H7 (cell line): ENCODE measurements around the gene SYTL2. TPM values are rescaled to one million over a fixed set of nuclear protein-coding genes. Genes with fewer than 3 reads are reported as not detected.

Source experiments
- DNase-seq: peaks from one replicate; pipeline ENCODE4 v3.0.0; 2012
- H3K27me3 ChIP-seq: 2 replicates; pipeline ENCODE4 v1.6.0; 2011; ENCODE audit warnings: mild to moderate bottlenecking, low read length; ENCODE audit not compliant: control insufficient read depth, insufficient read depth
- H3K36me3 ChIP-seq: replicated peaks from 2 replicates; pipeline ENCODE4 v1.5.1; 2011; ENCODE audit warnings: low read length; ENCODE audit not compliant: control insufficient read depth, insufficient read depth
- H3K4me3 ChIP-seq: 2 replicates; pipeline ENCODE4 v1.5.1; 2011; ENCODE audit warnings: low read depth, mild to moderate bottlenecking, control low read depth, low read length, moderate library complexity; ENCODE audit not compliant: insufficient read depth
- total RNA-seq: library from RNA; depleted of rRNA; stranded (reverse); fragments of >200 nt; shearing (Covaris generic); gene quantifications from 2 replicates; pipeline ENCODE4 v1.2.3, GENCODE V29; 2014

SYTL2 gene
- total RNA-seq, 1 experiment from 2014 or later, result 1.4 TPM

DNA sequence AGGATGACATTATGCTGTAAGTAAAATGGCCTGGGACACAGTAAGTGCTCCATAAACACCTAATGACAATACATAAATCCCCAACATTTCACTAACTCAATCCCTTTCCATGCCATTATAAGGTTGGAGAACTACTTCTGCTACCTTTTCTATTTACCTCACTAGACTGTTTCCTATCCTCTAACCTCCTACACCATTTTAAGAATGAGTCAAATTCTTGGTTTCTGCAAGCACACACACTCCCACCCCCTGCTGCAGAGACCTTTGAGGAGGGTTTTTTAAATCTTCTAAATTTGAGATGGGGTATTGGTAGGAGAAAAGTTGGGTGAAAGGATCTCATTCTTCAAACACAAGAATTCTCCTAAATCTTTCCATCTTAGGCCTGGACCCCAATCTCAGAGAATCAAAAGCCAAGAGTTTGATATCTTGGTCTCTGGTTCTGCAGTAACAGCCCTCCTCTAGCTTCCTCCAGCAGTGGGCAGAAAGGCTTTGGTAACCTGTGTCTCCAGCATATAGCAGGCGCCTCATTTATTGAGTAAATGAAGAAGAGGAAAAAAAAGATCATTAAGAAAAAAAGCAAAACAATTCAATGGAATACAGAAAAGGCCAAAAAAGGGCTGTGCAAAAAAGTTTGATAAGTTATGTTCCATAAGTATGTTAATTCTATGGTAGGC lies 42.3 kb downstream of the SYTL2 start:
- no peak for DNase-seq
- Histone ChIP-seq H3K4me3 (no peak overlapping the region), H3K27me3 (no peaks in the 10 kb centered on the region), H3K36me3 (no peaks in the 10 kb centered on the region)

DNA sequence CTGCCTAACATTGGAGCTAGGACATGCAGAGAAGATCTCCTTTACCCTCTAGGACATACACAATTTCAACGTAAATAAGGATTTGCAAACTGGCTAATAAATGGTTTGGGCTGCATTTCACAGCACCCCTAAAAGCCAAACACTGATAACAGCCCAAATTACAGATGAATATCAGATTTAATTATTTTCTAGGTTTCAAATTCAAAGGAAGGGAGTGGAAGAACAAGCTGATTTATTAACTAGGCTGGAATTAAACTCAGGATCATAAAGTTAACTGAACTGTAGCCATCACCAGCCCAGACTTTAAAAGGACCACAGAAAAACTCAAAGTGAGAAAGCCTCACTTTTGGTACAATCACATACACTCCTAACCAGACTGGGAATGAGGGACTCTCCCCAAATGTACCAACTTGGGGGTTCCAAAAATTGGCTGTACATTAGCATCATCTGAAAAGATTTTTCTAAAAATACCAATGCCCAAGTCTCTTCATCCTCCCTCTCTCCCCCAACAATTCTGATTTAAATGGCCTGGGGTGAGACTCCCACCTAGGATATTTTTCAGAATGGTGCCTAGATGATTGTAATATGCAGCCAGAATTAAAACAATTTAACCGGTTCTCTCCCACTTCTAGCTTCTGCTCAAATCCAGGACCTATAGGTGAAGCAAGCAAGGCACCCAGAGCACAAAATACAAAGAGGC lies 43.5 kb downstream of the SYTL2 start:
- Histone ChIP-seq H3K36me3 (no peaks in the 10 kb centered on the region), H3K4me3 (no peak overlapping the region), H3K27me3 (no peaks in the 10 kb centered on the region)
- DNase-seq, result no peak

DNA sequence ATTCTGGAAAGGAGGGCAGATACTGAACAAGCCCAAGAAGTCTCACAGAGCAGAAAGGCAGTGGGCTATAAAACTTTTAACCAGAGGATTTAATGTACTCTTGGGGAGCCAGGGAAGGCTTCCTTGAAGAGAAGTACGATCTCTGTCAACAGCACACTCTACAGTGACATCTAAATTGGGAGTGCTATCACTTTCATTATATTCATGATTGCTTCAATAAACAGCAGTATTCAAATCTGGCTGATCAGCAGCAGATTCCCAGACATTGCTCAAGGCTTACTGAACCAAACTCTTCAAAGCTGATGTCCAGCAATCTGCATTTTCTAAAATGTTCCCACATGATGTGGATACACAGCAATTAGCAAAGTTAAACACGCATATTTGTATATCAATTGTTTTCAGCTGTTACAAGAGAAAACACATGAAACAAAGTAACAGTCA lies 44.2 kb downstream of the SYTL2 start:
- Histone ChIP-seq H3K36me3 (no peaks in the 10 kb centered on the region), H3K27me3 (no peaks in the 10 kb centered on the region; the same call in 1 of the 2 replicates), H3K4me3 (no peak overlapping the region)
- DNase-seq, result no peak

DNA sequence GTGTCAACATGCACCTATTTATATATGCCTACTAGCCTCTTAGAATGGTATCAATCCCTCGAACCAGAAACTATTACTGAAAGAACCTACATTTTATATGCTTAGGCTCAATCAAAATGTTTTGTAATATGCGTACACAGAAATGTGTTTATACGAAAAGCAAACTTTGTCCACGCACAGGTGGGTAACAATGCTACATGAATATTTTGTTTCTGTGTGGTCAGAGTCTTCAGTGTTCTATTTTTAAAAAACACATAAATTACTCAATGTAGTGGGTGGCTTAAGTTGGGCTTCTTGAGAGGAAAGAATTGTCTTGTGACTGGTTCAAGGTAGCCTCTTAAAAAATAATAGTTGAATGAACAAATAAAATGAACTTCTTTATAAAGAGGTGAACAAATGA lies 46.1 kb downstream of the SYTL2 start:
- H3K27me3 ChIP-seq, result no peaks in the 10 kb centered on the region; the same call in 1 of the 2 replicates
- no peak overlapping the region for H3K4me3 ChIP-seq
- DNase-seq, result no peak
- H3K36me3 ChIP-seq, result no peaks in the 10 kb centered on the region

DNA sequence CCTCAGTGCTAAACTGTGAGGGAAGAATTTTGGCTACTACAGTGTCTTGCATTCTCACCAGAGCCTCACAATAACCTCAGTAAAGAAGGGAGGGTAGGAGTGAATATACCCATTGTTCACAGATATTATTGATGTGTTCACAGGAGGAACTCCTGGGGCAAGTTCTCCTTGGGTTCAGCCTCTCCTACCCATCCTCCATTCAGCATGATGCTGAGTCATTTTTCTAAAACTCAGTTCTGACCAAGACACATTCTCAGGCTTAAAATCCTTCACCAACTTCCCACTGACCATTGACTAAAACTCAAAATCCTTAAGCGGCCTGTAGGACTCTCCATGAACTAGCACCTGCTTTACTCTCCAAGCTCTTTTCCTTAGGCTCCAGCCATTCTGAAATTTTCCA lies 48.7 kb downstream of the SYTL2 start:
- no peaks in the 10 kb centered on the region; the same call in 1 of the 2 replicates for H3K27me3 ChIP-seq
- H3K36me3 ChIP-seq, result no peaks in the 10 kb centered on the region
- H3K4me3 ChIP-seq, result no peak overlapping the region
- DNase-seq, result no peak

DNA sequence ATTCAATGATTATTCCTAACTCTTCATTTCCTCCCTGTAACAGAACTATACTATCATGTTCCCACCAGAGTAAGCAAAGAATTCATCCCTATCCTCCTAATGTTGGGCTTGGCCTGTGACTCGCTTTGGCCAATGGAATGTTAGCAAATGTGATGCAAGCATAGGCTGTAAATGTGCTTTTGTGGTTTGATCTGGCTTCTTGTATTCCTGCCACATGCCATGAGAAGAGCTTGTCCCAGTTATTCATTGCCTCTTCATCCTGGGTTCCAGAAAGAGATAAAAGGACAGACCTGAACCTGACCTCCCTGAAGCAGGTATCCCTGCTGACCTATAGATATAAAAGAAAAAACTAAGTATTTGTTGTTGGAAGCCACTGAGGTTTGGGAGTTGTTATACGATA lies 51.0 kb downstream of the SYTL2 start:
- Histone ChIP-seq H3K36me3 (no peaks in the 10 kb centered on the region), H3K4me3 (no peak overlapping the region), H3K27me3 (no peaks in the 10 kb centered on the region; the same call in 1 of the 2 replicates)
- no peak for DNase-seq

DNA sequence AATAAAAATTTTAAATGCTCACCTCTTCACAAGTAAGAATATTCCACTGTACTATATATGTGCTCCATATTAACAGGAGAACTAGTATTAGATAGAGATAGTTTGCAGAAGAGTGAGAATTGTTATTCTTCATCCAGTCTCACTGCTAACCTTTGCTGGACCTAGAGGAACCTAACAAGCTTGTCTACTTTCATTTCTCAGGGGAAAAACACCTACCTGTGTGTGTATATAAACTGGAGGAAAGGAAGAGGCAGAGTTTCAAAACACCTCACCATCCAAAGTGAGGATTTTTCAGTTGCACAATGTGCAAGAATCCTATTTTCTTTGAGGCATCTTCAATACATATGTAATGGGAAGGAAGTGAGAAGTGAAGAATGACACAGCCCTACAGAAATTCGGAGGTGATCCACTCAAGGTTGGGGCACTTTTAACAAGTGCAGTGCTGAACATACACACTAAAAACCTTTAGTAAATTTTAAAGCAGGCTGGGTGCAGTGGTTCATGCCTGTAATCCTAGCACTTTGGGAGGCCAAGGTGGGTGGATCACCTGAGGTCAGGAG lies 52.4 kb downstream of the SYTL2 start:
- H3K4me3 ChIP-seq, result no peak overlapping the region

DNA sequence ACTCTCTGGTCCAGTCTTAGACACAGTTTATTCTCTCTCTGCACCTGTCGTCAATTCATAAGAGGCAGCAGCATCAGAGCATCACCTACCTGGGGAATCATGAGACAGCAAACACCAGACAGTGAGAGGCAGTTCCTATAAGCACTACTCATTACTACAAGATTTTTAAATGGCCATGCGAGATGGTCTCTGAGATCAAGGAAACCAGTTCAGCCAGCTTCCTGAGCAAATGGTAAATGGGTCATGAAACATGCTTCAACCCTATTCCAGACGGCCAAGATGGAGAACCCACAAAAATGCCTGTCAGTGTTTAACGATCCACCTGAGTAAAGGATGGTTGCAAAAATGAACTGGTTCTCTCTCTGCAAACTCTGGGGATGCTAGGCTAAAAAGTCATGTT lies 52.9 kb downstream of the SYTL2 start:
- no peak overlapping the region for H3K4me3 ChIP-seq
- no peaks in the 10 kb centered on the region; the same call in 1 of the 2 replicates for H3K27me3 ChIP-seq
- no peak for DNase-seq
- H3K36me3 ChIP-seq, result no peaks in the 10 kb centered on the region

More for the DNA sequence above, 52.4 kb downstream of the SYTL2 start:
- Histone ChIP-seq H3K36me3 (no peaks in the 10 kb centered on the region), H3K27me3 (no peaks in the 10 kb centered on the region; the same call in 1 of the 2 replicates)
- DNase-seq, result no peak

DNA sequence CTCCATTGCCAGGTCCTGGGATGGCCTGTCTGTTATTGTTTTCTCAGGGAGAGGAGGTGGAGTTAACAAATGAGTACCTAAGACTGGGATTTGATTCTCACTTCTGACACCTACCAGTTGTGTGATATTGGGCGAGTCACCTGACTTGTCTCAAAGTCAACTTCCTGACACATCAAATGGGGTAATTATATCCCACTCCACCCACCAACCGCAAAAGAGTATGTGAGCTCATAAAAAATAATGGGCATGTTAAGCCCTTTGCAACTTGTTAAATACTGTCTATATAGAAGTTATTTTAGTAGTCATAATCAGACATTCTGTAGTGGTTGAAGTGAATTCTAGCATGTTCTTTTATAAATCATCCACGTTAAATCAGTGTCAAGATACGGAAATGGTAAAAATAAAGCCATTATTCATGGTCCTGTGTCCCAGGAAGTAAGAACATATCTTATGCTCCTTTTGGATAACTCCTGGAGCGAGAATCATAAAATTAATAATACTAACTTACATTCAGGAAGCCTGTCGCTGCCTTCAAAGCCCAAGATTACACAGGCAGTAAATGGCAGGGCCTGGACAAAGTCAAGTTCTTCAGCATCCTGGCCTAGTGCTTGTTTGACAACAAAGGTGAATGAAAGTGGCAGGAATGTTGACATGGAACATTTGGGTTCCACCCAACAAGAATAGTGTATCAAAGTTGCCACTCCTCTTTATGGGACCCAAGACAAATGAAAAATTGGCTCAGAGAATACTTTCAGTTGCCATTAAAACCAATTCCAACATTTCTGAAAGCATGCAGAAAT lies 54.3 kb downstream of the SYTL2 start:
- Histone ChIP-seq H3K36me3 (no peaks in the 10 kb centered on the region), H3K4me3 (no peak overlapping the region), H3K27me3 (no peaks in the 10 kb centered on the region; the same call in 1 of the 2 replicates)
- no peak for DNase-seq

DNA sequence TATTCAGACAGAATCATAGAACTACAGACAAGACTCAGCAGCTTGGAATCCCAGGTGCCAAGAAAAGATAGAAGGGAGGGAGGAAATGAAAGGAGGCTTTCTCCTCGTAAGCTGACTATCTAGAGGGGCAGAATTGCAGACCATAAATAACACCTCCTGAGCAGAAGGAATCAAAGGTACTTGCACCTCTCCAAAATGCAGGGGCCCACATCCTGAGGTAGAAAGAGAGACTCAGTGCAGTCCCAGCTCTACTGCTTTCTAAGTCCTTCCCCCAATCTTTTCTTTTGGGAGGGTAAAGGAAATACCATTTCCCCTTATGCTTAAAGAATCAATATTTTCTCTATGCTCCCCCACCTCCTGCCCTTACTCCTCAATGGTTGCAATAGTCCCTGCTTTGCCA lies 55.2 kb downstream of the SYTL2 start:
- DNase-seq, result no peak
- no peak overlapping the region for H3K4me3 ChIP-seq
- no peaks in the 10 kb centered on the region; the same call in 1 of the 2 replicates for H3K27me3 ChIP-seq
- H3K36me3 ChIP-seq, result no peaks in the 10 kb centered on the region

DNA sequence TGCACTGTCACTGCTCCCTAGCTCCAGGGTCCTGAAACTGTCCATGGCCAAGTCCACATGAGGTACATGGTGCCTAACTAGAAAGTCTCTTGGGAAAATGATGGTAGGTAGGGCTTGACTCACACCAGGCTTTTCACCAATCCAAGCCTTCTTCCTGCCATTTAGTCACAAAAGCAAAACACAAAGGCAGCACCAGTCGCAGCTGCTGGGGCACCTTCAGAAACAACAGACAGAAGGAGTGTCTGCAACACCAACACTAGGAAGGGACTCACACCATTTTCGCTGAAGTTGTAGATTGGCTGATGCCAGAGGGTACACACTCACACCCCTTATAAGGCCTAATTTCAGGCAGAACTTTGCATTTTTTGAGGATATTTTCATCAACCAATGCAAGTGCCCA lies 55.7 kb downstream of the SYTL2 start:
- no peak overlapping the region for H3K4me3 ChIP-seq
- no peak for DNase-seq
- no peaks in the 10 kb centered on the region for H3K36me3 ChIP-seq
- H3K27me3 ChIP-seq, result no peaks in the 10 kb centered on the region; the same call in 1 of the 2 replicates

DNA sequence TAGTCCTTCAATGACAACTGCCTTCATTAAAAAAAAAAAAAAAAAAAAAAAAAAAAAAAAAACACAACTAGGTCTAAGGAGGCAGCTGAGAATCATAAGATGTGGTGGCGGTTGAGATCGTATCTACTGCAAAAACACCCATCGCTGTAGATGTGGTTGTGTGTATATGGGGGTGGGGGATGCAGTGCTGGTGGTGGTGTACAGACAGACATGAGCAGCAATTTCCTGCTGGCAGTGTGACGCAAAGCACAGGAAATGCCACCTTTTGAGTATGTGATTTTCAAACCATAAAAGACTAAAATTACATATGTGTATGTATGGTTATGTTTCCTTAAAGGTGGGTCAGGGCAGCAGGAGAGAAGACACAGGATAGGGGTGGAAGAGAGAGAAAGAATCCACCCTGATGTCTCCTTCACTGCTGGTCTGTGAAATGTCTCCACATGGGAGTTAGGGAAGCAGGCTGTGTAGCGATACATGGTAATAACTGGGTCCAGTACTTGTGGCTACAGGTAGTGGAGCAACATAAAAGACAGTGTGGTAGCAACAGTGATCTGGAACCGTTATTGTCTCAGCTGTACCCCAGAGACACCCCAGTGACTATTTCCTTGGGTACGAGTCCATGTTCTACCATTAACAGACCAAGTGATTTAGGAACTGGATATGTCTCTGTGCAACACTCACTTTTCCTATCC lies 57.9 kb downstream of the SYTL2 start:
- Histone ChIP-seq H3K27me3 (no peaks in the 10 kb centered on the region; the same call in 1 of the 2 replicates), H3K4me3 (no peak overlapping the region), H3K36me3 (no peaks in the 10 kb centered on the region)
- DNase-seq, result no peak

DNA sequence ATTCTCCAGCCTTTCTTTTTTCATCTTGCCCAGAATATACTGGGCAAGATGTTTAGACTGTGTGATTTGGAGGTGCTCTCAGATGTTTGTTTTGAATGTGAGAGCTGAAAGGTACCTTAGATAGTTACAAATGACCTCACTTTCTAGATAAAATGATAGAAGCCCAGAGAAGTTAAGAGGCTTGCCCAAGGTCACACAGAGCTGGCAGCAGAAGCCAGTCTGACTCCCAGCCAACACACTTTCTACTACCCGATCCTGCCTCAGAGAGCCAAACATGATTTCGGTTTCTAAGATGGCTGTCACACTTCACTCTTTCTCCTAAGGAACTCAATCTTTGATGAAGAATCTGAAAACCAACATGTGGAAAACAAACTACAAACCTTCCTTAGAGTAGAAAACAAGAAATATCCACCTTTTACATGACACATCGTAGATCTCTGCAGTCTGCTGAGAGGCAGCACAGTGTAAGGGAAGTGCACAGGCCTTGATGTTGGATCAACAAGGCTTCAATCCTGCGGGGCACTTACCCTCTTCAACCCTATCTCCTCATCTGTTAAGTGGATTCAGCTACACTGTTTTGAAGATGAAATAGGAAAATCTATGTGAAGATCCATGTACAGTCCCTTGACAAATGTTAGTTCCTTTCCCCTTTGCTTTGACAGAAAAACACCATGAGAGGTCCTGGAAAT lies 58.6 kb downstream of the SYTL2 start:
- no peak for DNase-seq
- H3K36me3 ChIP-seq, result no peaks in the 10 kb centered on the region
- no peaks in the 10 kb centered on the region for H3K27me3 ChIP-seq
- no peak overlapping the region for H3K4me3 ChIP-seq
